Measurements from ENCODE around the gene GRAP2.

The GRAP2 gene

DNA sequence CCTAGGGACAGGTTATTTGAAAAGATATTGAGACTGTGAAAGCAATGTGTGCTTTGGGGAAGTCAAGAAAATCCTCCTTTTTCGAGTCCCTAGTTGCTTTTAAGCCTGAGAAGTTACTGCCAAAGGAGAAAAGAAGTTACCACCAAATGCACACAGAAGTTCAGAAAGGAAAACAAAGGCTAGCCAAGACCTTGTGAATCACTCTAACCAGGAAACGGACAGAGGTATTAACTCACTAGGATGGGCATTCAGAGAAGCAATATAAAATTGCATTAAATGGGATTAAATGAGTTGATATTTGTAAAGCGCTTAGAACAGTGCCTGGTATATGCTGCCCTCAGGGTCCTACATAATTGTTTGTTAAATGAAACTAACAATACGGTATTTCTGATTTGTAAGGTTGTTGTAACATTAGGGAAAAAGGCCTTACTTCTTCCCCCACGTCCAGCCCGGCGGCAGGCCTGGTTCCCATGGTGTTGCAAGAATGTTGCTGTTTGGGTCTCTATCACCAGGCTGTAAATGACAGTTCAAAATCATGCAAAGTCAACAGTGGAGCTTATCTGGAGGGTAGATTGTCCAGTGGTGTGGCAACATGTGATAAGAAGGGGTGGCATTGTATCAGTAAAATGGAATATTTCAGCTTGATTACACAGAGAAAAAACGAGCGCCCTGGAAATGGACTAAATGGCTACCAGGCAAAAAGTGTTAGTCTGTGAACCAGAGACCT, 66.4 kb downstream of the GRAP2 start:
- Histone ChIP-seq H4K20me1 (ENCODE audit: control insufficient read depth, insufficient read depth, low read depth, low read length) (no peaks in the 10 kb centered on the region), H3K79me2 (ENCODE audit: control insufficient read depth, low read length) (no peaks in the 10 kb centered on the region), H3K4me3 (ENCODE audit: low read length) (no peak overlapping the region), H3K4me1 (ENCODE audit: control insufficient read depth, low read length) (no peaks in the 10 kb centered on the region), H3K27ac (ENCODE audit: low read depth, low read length) (no peak overlapping the region), H3F3A (ENCODE audit: control insufficient read depth, insufficient read depth) (no peaks in the 10 kb centered on the region), H3K4me2 (ENCODE audit: low read length) (no peak overlapping the region), H3K36me3 (ENCODE audit: control insufficient read depth, low read length) (no peaks in the 10 kb centered on the region), H3K9me2 (replicated peaks; ENCODE audit: control insufficient read depth, low read length) (no peaks in the 10 kb centered on the region), H3K9me3 (ENCODE audit: control insufficient read depth, insufficient read depth, low read length) (no peaks in the 10 kb centered on the region), H3K27me3 (ENCODE audit: control insufficient read depth, low read length) (peaks cover 30% of the 10 kb centered on the region)
- TF ChIP-seq EZH2phosphoT487 (IDR thresholded peaks at IDR 0.05; ENCODE audit: borderline replicate concordance, low read length), result no peak

DNA sequence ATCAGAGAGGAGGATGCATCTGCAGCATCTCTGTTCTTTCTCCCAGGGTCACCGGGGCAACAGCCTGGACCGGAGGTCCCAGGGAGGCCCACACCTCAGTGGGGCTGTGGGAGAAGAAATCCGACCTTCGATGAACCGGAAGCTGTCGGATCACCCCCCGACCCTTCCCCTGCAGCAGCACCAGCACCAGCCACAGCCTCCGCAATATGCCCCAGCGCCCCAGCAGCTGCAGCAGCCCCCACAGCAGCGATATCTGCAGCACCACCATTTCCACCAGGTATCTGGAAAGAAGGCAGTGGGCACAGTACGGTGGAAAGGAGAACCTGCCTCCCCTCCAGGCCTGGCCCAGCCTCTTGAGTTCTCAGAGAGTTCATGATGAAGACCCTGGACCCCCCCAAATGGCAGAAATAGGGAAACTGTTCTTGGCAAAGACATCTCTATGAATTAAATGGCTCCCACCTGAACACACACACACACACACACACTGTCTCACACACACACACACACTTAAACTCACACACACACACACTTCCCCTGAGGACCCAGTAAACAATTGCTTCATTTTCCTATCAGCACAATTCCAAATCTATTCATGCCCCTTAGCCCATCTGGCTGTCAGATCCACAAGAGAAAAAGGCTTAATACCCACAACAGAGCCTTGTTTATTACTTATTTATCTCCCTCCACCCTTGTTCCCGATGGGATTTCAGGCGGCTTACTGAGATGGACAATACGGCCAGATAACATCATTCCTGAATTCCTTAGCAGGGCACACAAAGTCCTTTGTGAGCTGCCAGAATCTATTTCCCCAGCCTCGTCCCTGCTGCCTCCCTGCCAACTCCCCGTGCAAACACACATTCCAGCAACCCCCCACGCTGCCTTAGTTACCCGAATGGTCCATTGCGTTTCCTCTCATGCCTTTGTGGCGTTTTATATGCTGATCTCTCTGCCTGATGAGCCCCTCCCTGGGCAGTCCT, 67.4 kb downstream of the GRAP2 start:
- H3K79me2 ChIP-seq (ENCODE audit: control insufficient read depth, low read length), result no peaks in the 10 kb centered on the region
- H3K36me3 ChIP-seq (ENCODE audit: control insufficient read depth, low read length), result no peaks in the 10 kb centered on the region
- H3K9me2 ChIP-seq (replicated peaks; ENCODE audit: control insufficient read depth, low read length), result no peaks in the 10 kb centered on the region
- H3K9me3 ChIP-seq (ENCODE audit: control insufficient read depth, insufficient read depth, low read length), result no peaks in the 10 kb centered on the region
- no peak overlapping the region for H3K4me3 ChIP-seq (ENCODE audit: low read length)
- no peak overlapping the region for H3K27ac ChIP-seq (ENCODE audit: low read depth, low read length)
- no peaks in the 10 kb centered on the region for H3K4me1 ChIP-seq (ENCODE audit: control insufficient read depth, low read length)
- peaks cover 29% of the 10 kb centered on the region for H3K27me3 ChIP-seq (ENCODE audit: control insufficient read depth, low read length)
- no peaks in the 10 kb centered on the region for H3F3A ChIP-seq (ENCODE audit: control insufficient read depth, insufficient read depth)
- no peaks in the 10 kb centered on the region for H4K20me1 ChIP-seq (ENCODE audit: control insufficient read depth, insufficient read depth, low read depth, low read length)
- TF ChIP-seq EZH2phosphoT487 (IDR thresholded peaks at IDR 0.05; ENCODE audit: borderline replicate concordance, low read length), result no peak
- TF ChIP-seq, protein P1, sequence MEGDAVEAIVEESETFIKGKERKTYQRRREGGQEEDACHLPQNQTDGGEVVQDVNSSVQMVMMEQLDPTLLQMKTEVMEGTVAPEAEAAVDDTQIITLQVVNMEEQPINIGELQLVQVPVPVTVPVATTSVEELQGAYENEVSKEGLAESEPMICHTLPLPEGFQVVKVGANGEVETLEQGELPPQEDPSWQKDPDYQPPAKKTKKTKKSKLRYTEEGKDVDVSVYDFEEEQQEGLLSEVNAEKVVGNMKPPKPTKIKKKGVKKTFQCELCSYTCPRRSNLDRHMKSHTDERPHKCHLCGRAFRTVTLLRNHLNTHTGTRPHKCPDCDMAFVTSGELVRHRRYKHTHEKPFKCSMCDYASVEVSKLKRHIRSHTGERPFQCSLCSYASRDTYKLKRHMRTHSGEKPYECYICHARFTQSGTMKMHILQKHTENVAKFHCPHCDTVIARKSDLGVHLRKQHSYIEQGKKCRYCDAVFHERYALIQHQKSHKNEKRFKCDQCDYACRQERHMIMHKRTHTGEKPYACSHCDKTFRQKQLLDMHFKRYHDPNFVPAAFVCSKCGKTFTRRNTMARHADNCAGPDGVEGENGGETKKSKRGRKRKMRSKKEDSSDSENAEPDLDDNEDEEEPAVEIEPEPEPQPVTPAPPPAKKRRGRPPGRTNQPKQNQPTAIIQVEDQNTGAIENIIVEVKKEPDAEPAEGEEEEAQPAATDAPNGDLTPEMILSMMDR (IDR thresholded peaks at IDR 0.05; ENCODE audit: low read depth, low read length, poor library complexity, severe bottlenecking), result no peak
- H3K4me2 ChIP-seq (ENCODE audit: low read length), result no peak overlapping the region

DNA sequence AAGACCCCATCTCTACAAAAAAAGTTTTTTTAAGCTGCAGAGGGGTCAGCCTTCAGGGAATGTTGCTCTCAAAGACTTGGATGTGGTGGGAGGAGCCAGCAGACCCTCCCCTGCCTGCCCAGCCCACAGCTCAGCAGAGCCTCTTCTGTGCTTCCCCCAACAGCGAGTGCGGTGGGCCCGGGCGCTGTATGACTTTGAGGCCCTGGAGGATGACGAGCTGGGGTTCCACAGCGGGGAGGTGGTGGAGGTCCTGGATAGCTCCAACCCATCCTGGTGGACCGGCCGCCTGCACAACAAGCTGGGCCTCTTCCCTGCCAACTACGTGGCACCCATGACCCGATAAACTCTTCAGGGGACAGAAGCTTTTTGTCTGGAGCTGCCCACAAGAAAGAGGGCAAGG, 69.9 kb downstream of the GRAP2 start:
- Histone ChIP-seq H3K36me3 (ENCODE audit: control insufficient read depth, low read length) (no peaks in the 10 kb centered on the region), H3K9me3 (ENCODE audit: control insufficient read depth, insufficient read depth, low read length) (no peaks in the 10 kb centered on the region), H3F3A (ENCODE audit: control insufficient read depth, insufficient read depth) (no peaks in the 10 kb centered on the region), H4K20me1 (ENCODE audit: control insufficient read depth, insufficient read depth, low read depth, low read length) (no peaks in the 10 kb centered on the region), H3K27ac (ENCODE audit: low read depth, low read length) (no peak overlapping the region), H3K9me2 (replicated peaks; ENCODE audit: control insufficient read depth, low read length) (no peaks in the 10 kb centered on the region), H3K79me2 (ENCODE audit: control insufficient read depth, low read length) (no peaks in the 10 kb centered on the region), H3K4me3 (ENCODE audit: low read length) (no peak overlapping the region), H3K4me2 (ENCODE audit: low read length) (no peak overlapping the region), H3K27me3 (ENCODE audit: control insufficient read depth, low read length) (peaks cover 36% of the 10 kb centered on the region), H3K4me1 (ENCODE audit: control insufficient read depth, low read length) (no peaks in the 10 kb centered on the region)
- TF ChIP-seq EZH2phosphoT487 (IDR thresholded peaks at IDR 0.05; ENCODE audit: borderline replicate concordance, low read length), result no peak
- TF ChIP-seq, protein P1 (IDR thresholded peaks at IDR 0.05; ENCODE audit: low read depth, low read length, poor library complexity, severe bottlenecking), result no peak
